Stimulated activated CD8-positive, alpha-beta memory T cell treated with anti-CD3 and anti-CD28 coated beads, Interleukin-2, amount 100 ng/mL, for 1 hour (primary cell): Measurements from ENCODE around the gene PRSS22.
A peak's percentile ranks its signal among the peaks of the same experiment; 100 is the strongest.

ENCODE experiments used
- DNase-seq, 2 donors: peaks; one replicate each; pipeline ENCODE4 v3.0.0-alpha.2; 2020; ENCODE audit warnings: low read depth in 2 of 2

The PRSS22 gene

GRCh38 chr16:2857451-2858244 lies at the start of gene PRSS22:
PRSS22 (minus strand) TSS chr16:2858170; CDS start chr16:2858104, 66 bp downstream.
- DNase-seq: no peak

- DNase-seq: peak in 1 of 2 donors; percentile 17
These were observed 49.2 kb upstream of the PRSS22 start for GRCh38 chr16:2907084-2907753.

GRCh38 chr16:2905988-2906387 lies 48.0 kb upstream of the PRSS22 start:
- DNase-seq: no peak

GRCh38 chr16:2905241-2905987 lies 47.4 kb upstream of the PRSS22 start:
- peak; percentile 65 to 81 for DNase-seq

GRCh38 chr16:2904922-2905240 lies 46.9 kb upstream of the PRSS22 start:
- no peak for DNase-seq

GRCh38 chr16:2904100-2904921 lies 46.3 kb upstream of the PRSS22 start:
- DNase-seq: peak; percentile 50 to 58

- DNase-seq: no peak
These were observed 44.6 kb upstream of the PRSS22 start for GRCh38 chr16:2902337-2903130.

- DNase-seq: no peak
These were observed 42.6 kb upstream of the PRSS22 start for GRCh38 chr16:2900526-2901075.

- DNase-seq: no peak
These were observed 41.6 kb upstream of the PRSS22 start for GRCh38 chr16:2899564-2900072.

GRCh38 chr16:2898831-2899563 lies 41.0 kb upstream of the PRSS22 start:
- DNase-seq: no peak

GRCh38 chr16:2897110-2897509 lies 39.1 kb upstream of the PRSS22 start:
- no peak for DNase-seq

GRCh38 chr16:2896480-2897010 lies 38.6 kb upstream of the PRSS22 start:
- no peak for DNase-seq

GRCh38 chr16:2895813-2896212 lies 37.8 kb upstream of the PRSS22 start:
- no peak for DNase-seq

GRCh38 chr16:2894231-2894630 lies 36.3 kb upstream of the PRSS22 start:
- DNase-seq: no peak

GRCh38 chr16:2884041-2884451 lies 26.1 kb upstream of the PRSS22 start:
- DNase-seq: no peak

- DNase-seq: no peak
These were observed 25.5 kb upstream of the PRSS22 start for GRCh38 chr16:2883458-2883908.

- DNase-seq: peak; percentile 99 to 100
These were observed 24.9 kb upstream of the PRSS22 start, which contains the start of gene FLYWCH2 for GRCh38 chr16:2882650-2883457. FLYWCH2 (plus strand) TSS chr16:2883215; CDS start chr16:2896450, 13,235 bp downstream.
